ENCODE measurements around the gene TYMP.
A peak's percentile ranks its signal among the peaks of the same experiment; 100 is the strongest.

The TYMP gene

GRCh38 chr22:50504369-50505211 is 25.2 kb downstream of the TYMP start:
- no peak for DNase-seq

GRCh38 chr22:50503475-50504145 is 26.2 kb downstream of the TYMP start:
- no peak for DNase-seq

- no peak for DNase-seq
These were observed 27.0 kb downstream of the TYMP start for GRCh38 chr22:50502628-50503474.

GRCh38 chr22:50502096-50502495 is 27.7 kb downstream of the TYMP start:
- no peak for DNase-seq

GRCh38 chr22:50500452-50500851 is 29.4 kb downstream of the TYMP start:
- no peak for DNase-seq

GRCh38 chr22:50498322-50498890 is 31.4 kb downstream of the TYMP start:
- peak; percentile 73 to 82 for DNase-seq

GRCh38 chr22:50497093-50497492 is 32.7 kb downstream of the TYMP start:
- no peak for DNase-seq

GRCh38 chr22:50490531-50491308 is 39.1 kb downstream of the TYMP start:
- no peak for DNase-seq

GRCh38 chr22:50489363-50490243 is 40.2 kb downstream of the TYMP start:
- no peak for DNase-seq

- DNase-seq: no peak
These were observed 40.9 kb downstream of the TYMP start for GRCh38 chr22:50488886-50489285.

GRCh38 chr22:50488006-50488677 is 41.7 kb downstream of the TYMP start:
- no peak for DNase-seq

- DNase-seq: no peak
These were observed 42.4 kb downstream of the TYMP start for GRCh38 chr22:50487290-50488005.

- DNase-seq: no peak
These were observed 43.1 kb downstream of the TYMP start, which contains the start of gene MIOX for GRCh38 chr22:50486561-50487289. MIOX (plus strand) TSS chr22:50486859; CDS start chr22:50486898, 39 bp downstream.

- DNase-seq: no peak
These were observed 44.3 kb downstream of the TYMP start for GRCh38 chr22:50485221-50486131.

GRCh38 chr22:50483977-50484853 is 45.6 kb downstream of the TYMP start:
- no peak for DNase-seq

- no peak for DNase-seq
These were observed 46.3 kb downstream of the TYMP start for GRCh38 chr22:50483556-50483955.

GRCh38 chr22:50483106-50483505 is 46.7 kb downstream of the TYMP start:
- DNase-seq: no peak
